HG03066 (cell line): Measurements from ENCODE around the gene MAPK8IP1.

Experiments
- ATAC-seq: cut with Tn5 transposase; IDR thresholded peaks from one replicate; pipeline ENCODE4 v1.9.1; 2021; ENCODE audit warnings: low read depth; ENCODE audit not compliant: unreplicated experiment

The MAPK8IP1 gene

GRCh38 chr11:45859661-45860140 is 25.8 kb upstream of the MAPK8IP1 start:
- ATAC-seq: no peak

DNA sequence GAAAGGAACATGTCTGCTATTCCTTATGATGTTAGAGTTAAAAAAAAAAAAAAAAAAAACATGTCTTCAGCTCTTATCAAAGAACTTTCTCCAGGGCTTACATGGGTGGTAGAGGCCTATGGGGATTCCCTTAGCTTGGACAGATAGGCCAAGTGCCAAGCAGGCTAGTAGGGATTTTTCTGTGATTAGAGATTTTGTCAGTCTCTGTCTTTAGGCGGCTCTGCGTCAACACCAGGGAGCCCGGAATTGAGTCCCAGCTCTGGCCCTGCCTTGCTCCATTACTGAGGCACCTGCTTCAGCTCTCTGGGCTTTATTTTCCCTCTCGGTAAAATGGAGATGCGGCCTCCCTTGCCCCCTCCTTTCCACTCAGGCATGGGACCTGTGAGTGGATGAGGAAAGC is 25.1 kb upstream of the MAPK8IP1 start:
- ATAC-seq: no peak

GRCh38 chr11:45860764-45861510 is 24.5 kb upstream of the MAPK8IP1 start:
- ATAC-seq: no peak

GRCh38 chr11:45864041-45864440 is 21.4 kb upstream of the MAPK8IP1 start:
- ATAC-seq: no peak

- no peak for ATAC-seq
Observed at GRCh38 chr11:45869551-45869950, 15.9 kb upstream of the MAPK8IP1 start.

- ATAC-seq: no peak
Observed at GRCh38 chr11:45870706-45871105, 14.7 kb upstream of the MAPK8IP1 start.

GRCh38 chr11:45871638-45872037 is 13.8 kb upstream of the MAPK8IP1 start:
- no peak for ATAC-seq

DNA sequence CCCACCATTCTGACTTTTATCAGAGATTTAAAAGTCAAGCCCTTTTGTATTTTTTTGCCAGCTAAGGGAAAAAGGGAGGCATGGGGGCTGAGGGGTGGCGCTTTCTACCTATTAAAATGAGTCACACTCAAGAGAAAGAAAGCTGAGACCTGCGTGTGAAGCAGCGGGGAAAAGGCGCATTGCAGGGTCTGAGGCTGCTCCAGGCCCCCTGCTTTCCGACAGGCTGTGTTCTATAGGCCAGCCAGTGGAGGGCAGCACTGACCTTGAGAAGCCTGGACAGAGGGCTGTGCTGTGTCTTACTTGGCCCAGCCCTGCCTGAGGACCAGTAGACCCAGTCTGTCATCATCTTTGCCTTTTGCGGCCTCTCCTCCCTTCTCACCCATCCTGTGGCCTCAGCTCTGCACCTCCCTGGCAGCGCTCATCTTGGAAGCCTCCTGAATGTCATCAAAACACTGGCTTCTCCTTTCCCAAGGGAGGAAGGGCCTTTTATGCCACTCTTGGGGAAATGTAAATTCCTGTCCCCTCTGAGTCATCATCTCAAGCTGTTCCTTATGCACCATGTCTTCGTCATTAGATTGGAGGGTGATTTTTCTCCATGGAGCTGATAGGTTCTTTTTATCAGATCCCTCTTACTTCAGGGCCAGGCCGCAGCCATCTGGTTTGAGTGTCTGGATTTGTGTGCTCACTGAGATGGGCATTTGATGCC is 12.6 kb upstream of the MAPK8IP1 start:
- no peak for ATAC-seq

DNA sequence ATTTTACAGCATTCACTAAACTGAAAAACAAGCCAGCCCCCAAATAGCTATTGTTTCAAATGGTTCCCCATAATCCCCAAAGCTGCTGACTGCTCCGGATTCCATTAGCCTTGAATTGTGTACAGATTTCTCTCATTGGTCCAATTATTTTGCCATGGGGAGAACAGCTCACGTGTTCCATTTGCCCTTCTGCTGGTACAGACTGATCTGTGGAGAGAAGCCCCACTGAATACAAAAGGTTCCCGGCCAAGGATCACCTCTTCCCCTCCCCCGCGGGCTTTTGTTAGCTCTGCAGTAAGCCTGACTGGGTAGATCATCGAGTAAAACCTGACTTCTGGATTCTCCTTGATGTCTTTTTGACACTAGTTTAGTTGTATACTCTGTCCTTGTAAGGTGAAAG is 9.1 kb upstream of the MAPK8IP1 start:
- no peak for ATAC-seq

DNA sequence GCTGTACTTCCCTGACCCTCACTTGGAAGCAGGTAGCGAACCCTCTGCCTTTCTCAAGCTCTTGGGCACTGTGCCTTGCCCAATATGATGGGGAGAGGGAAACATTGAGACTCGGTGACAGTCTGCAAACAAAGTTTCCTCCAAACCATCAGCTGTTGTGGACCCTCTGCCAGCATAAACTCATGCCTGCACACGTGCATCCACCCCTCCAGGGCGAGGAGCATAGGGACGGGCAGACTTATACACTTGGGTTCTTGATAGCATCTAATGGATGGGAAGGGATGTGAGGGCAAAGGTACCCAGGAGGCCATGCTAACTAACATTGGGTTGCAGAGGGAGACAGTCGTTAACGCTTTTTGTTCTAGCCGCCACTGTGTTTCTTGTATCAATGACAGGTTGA is 8.2 kb upstream of the MAPK8IP1 start:
- no peak for ATAC-seq

DNA sequence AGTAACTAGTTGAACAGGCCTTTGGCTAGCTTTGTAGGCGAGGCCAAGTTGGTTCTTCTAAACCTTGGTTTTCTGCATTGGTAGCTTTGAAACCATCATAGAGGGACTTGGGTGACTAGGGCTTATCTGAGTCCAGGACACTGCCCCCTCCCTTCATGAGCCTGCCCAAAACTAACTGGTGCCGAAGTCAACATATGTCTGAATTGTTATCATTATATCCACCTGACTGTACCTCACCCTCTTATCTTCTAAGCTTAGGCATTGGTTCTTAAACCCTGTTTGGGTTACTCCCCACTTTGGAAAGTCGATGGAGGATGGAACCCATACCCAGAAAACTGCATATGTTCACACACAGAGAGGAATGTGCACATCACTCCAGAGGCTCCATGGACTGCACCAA is 7.6 kb upstream of the MAPK8IP1 start:
- ATAC-seq: no peak

- no peak for ATAC-seq
Observed at GRCh38 chr11:45879803-45880686, 5.4 kb upstream of the MAPK8IP1 start.

DNA sequence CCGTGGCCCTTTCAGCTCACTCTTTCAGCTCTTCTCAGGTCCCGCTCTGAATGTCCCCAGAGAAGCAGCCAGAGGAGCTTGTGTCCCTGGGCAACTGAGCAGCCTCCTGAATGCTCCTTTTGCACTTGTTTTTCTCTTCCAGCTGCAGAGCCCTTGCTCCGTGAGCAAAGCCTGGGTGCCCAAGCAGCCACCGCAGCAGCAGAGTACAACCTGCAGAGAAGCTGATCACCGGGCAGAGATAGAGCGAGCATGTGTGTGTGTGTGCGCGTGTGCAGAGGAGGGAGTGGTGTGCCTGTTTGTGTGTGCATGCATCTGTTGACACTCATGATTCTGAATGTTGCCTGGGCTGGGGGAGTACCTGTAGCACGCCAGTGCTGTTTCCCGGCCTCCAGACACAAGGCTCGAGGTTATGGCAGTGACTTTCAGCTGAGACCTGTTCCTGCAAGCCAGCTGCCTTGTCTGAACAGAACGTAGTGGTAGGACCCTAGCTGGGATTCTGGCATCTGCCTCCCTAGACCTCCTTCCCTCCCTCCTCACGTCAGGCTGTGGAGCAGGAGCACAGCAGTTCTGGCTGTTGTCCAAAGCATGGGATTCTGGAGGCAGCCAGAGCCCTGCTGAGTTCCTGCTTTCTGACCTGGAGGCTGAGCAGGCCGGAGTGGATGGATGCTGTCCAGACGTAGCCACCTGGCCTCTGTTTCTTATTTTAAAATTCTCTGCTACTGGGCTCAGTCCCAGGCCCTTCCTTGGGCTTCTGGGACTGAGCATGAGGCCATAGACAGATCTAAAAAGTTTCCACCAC is 4.5 kb upstream of the MAPK8IP1 start:
- no peak for ATAC-seq

DNA sequence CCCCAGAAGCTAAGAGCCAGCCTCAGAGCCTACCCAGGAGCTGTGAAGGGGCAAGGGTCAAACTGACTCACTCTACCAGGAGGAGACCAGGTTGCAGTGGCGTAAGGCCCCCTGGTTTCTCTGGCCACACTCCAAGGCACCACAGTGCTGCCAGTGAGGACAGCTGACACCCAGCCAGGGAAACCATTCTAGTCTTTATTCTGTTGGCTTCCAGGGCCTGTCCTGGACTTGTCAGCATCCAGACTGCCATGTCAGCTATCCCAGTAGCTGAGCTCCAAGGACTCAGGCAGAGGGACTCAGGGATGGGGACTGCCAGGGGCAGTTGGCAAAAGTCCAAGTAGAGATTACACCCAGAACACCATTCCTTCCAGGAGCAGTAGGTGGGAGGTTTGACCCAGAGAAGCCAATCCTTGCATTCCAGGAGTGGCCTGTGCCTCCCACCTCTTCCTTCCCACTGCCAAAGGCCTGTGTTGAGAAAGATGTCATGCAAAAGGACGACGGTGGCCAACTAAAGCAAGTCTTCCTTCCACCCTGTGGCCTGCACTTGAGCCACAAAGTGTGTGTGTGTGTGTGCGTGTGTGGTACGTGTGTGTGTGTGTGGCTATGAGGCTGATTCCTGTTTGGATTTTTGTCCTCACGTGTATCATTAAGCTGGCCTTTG is 3.6 kb upstream of the MAPK8IP1 start:
- no peak for ATAC-seq

DNA sequence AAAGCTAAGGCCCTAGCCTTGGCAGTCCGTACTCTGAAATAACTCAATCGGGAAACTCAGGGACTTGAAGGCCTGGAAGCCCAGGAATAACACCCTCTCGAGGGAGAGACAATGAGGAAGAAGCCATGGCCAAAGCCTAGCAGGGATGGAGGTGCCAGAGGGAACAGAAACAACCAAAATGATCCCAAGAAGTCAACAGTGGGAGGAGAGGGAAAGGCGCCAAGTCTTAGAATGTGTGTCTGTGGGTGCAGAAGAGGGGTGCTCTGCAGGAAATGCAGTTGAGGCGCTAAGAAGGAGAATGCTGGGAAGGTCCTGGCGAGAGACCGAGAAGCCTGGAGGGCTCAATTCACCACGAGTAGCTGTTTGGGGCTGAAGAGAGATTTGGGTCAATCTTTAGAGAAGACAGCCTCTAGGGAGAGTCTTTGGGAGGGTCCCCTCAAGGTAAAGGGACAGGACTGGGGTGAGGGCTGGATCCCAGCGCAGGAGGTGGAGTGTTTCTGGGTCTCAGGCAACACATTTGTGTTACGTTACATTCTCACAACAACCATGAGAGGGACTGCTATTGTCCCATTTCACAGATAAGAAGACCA is 760 bp upstream of the MAPK8IP1 start:
- ATAC-seq: no peak

DNA sequence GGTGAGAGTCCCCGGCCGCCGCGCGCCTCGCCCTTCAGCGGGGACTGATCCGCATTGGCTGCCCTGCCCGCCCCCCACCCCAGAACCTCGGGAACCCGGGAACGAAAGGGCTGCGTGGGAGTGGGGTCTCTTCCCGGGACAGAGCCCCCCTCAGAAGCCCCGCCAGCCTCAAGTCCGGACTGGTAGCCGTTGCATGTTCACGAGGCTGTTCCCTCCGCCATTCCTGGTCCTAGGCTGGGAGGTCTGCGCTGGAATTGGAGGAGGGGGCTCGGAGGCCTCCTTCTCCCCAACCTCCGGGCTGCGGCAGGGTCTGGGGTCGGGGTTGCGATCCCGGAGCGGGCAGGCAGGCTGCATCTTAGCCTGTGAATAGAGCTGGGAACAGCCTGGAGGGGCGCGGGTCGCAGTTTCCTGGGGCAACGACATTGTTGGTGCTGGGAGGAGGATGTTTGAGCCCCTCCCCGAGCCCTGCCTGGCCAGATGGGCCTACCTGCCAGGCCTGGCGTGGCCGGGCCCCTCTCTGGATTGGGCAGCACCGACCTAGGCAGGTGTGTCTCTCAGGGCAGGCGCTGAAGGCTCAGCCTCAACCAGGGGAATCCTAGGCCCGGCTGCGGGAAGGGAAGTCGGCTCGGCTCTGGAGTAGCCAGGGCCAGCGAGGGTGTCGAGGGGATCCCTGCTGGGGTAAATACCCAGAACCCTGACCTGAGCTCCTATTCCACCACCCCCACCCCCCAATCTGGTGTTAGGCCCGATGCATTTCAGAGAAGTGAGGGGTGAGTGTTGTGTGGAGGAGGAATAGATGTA is 670 bp downstream of the MAPK8IP1 start:
- ATAC-seq: no peak

DNA sequence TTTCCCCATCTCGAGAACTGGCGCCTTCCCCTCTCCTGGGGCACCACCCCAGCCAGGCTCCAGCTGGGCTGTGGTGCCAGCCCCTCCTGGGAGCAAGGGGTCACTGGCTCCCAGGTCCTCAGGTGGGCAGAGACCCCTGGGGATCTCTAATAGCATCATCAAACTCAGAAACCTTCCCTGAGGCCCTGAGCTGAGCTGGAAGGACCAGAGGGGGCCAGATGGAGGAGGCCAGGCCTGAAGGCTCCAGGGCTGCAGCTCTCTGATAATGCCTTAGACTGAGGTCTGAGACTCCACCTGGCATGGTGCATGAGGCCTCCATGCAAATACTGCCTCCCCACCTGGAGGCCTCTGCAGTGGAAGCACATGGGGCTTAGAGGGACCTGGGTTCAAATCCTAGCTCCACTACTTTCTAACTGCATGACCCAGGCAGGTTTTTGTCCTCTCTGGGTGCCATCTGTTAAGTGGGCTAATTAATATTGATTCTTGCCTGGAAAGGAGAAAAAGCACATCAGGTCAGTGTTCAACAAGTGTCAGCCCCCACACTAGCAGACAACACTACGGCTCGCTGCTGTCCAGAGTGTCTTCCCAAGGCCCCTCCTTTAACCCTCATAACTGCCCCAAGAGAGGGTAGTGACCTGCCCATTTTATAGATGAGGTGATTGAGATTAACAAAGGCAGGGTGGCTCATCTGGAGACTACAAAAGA is 1.5 kb downstream of the MAPK8IP1 start:
- ATAC-seq: no peak

- no peak for ATAC-seq
Observed at GRCh38 chr11:45887587-45887986, 2.1 kb downstream of the MAPK8IP1 start.
